Ascending aorta (tissue), 2 donors: ENCODE data around the gene KIR2DL1. TPM values are rescaled to one million over a fixed set of nuclear protein-coding genes. Genes with fewer than 3 reads are reported as not detected.
"Not testable (repeated sequence)": the region's sequence is repeated elsewhere in the genome, so short reads cannot be mapped to it uniquely, and the experiment has no call there.

ENCODE experiments used
- DNase-seq, 2 donors: peaks; one replicate each; pipeline ENCODE4 v3.0.0-alpha.2; 2019; ENCODE audit warnings: low spot score in 2 of 2
- H3K27ac ChIP-seq, 2 donors: fragments of 200-600 bp; sonication (generic); one replicate each; pipeline ENCODE4 v1.5.1; 2016 to 2017; ENCODE audit warnings: mild to moderate bottlenecking in 1 of 2
- H3K27me3 ChIP-seq: fragments of 200-600 bp; sonication (generic); one replicate; pipeline ENCODE4 v1.5.1; 2017
- H3K36me3 ChIP-seq, 2 donors: fragments of 200-600 bp; sonication (generic); one replicate each; pipeline ENCODE4 v1.5.1; 2016
- H3K4me1 ChIP-seq, 2 donors: fragments of 200-600 bp; sonication (generic); one replicate each; pipeline ENCODE4 v1.5.1; 2016 to 2017; ENCODE audit warnings: mild to moderate bottlenecking in 1 of 2
- H3K4me3 ChIP-seq, 2 donors: fragments of 200-600 bp; sonication (generic); one replicate each; pipeline ENCODE4 v1.5.1; 2016 to 2017; ENCODE audit warnings: mild to moderate bottlenecking in 1 of 2
- H3K9me3 ChIP-seq, 2 donors: fragments of 200-600 bp; sonication (generic); one replicate each; pipeline ENCODE4 v1.5.1; 2016
- intact Hi-C: fragments of 100-400 bp; cut with DNase I; formaldehyde crosslinking; loops from one replicate; pipeline ENCODE4 v1.15.1; 2023
- total RNA-seq: library from RNA; depleted of rRNA; stranded (reverse); fragments of >200 nt; gene quantifications from one replicate; pipeline ENCODE4 v1.1.0, GENCODE V29; 2016
- TF ChIP-seq, protein P1 (sequence below), 3 experiments: fragments of 200-600 bp in 2 of 3; fragments of 450-650 bp in 1 of 3; sonication (generic) in 2 of 3; IDR thresholded peaks; one replicate each; pipeline ENCODE4 v1.5.1; 2016 to 2019; ENCODE audit warnings: antibody characterized with exemption in 3 of 3, mild to moderate bottlenecking in 1 of 3, moderate library complexity in 1 of 3

Gene KIR2DL1
- total RNA-seq, 1 donor from 2014 or later, result not detected

GRCh38 chr19:54804101-54804500 is 34.5 kb downstream of the KIR2DL1 start:
- Histone ChIP-seq H3K27ac (no peak overlapping the region), H3K9me3 (no peaks in the 10 kb centered on the region)

GRCh38 chr19:54804571-54804970 is 35.0 kb downstream of the KIR2DL1 start:
- Histone ChIP-seq H3K9me3 (no peaks in the 10 kb centered on the region), H3K36me3 (no peaks in the 10 kb centered on the region), H3K27ac (no peak overlapping the region), H3K27me3 (no peaks in the 10 kb centered on the region), H3K4me1 (no peaks in the 10 kb centered on the region), H3K4me3 (no peak overlapping the region)
- TF ChIP-seq, protein P1, sequence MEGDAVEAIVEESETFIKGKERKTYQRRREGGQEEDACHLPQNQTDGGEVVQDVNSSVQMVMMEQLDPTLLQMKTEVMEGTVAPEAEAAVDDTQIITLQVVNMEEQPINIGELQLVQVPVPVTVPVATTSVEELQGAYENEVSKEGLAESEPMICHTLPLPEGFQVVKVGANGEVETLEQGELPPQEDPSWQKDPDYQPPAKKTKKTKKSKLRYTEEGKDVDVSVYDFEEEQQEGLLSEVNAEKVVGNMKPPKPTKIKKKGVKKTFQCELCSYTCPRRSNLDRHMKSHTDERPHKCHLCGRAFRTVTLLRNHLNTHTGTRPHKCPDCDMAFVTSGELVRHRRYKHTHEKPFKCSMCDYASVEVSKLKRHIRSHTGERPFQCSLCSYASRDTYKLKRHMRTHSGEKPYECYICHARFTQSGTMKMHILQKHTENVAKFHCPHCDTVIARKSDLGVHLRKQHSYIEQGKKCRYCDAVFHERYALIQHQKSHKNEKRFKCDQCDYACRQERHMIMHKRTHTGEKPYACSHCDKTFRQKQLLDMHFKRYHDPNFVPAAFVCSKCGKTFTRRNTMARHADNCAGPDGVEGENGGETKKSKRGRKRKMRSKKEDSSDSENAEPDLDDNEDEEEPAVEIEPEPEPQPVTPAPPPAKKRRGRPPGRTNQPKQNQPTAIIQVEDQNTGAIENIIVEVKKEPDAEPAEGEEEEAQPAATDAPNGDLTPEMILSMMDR (IDR thresholded peaks at IDR 0.05), result no peak
- no peak for DNase-seq
- intact Hi-C loops, result no loop called here

More at GRCh38 chr19:54804101-54804500, 34.5 kb downstream of the KIR2DL1 start:
- intact Hi-C loops, result no loop called here
- Histone ChIP-seq H3K4me3 (no peak overlapping the region), H3K27me3 (no peaks in the 10 kb centered on the region), H3K4me1 (no peaks in the 10 kb centered on the region), H3K36me3 (no peaks in the 10 kb centered on the region)
- DNase-seq, result no peak
- TF ChIP-seq, protein P1 (IDR thresholded peaks at IDR 0.05), result no peak

DNA sequence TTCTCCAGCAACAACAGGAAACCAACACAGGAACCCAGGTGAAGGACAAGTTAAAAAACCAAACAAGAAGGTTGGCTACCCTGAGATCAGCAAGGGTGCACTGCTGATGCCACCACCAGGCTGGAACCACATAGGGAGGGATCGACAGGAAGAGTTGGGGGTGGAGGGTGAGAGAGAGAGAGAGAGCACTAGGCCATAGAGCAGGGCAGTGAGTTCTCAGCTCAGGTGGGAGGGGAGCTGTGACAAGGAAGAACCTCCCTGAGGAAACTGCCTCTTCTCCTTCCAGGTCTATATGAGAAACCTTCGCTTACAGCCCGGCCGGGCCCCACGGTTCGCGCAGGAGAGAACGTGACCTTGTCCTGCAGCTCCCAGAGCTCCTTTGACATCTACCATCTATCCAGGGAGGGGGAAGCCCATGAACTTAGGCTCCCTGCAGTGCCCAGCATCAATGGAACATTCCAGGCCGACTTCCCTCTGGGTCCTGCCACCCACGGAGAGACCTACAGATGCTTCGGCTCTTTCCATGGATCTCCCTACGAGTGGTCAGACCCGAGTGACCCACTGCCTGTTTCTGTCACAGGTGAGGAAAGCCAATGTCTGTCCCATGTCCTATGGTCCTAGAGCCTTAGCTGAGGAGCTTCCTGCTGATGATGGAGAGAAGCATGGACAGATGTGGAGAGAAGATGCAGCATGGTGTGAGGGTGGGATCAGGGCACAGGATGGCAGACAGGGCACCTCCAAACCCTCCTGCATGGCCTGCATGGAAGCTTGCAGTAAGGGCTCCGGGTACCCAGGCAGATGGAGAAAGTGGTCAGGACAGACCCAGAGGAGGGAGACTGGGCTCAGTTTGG is 36.3 kb downstream of the KIR2DL1 start:
- no peak for DNase-seq
- Histone ChIP-seq H3K36me3 (no peaks in the 10 kb centered on the region), H3K4me3 (no peak overlapping the region), H3K4me1 (no peaks in the 10 kb centered on the region), H3K27me3 (no peaks in the 10 kb centered on the region), H3K9me3 (no peaks in the 10 kb centered on the region), H3K27ac (no peak overlapping the region)
- intact Hi-C loops, result no loop called here
- TF ChIP-seq, protein P1 (IDR thresholded peaks at IDR 0.05), result no peak

GRCh38 chr19:54806516-54806838 is 36.9 kb downstream of the KIR2DL1 start:
- Histone ChIP-seq H3K36me3 (no peaks in the 10 kb centered on the region), H3K27ac (no peak overlapping the region), H3K9me3 (no peaks in the 10 kb centered on the region), H3K27me3 (no peaks in the 10 kb centered on the region), H3K4me1 (no peaks in the 10 kb centered on the region), H3K4me3 (no peak overlapping the region)
- TF ChIP-seq, protein P1 (IDR thresholded peaks at IDR 0.05), result no peak
- DNase-seq, result no peak
- intact Hi-C loops, result no loop called here

DNA sequence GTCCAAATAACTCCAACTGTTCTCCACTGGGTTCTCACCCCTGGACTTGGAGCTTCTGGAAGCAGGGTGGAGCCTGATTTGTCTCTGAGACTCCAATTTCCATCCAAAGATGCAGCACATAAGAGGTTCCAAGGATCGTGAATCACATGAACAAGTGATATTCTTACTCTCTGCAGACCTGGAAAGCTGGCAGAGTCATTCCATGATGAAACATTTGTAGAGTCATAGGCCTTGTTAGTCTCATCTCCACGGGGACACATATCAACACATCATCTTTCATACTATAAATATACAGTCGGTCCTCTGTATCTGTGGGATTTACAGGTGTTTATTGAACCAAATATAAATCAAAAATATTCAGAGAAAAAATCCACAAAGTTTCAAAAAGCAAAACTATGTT is 45.0 kb downstream of the KIR2DL1 start:
- H3K4me3 ChIP-seq, DNase-seq, H3K4me1 ChIP-seq, H3K27me3 ChIP-seq, intact Hi-C loops, H3K27ac ChIP-seq, H3K36me3 ChIP-seq, H3K9me3 ChIP-seq: not testable (repeated sequence)

GRCh38 chr19:54816251-54816650 is 46.7 kb downstream of the KIR2DL1 start, which contains the start of gene KIR3DL1:
Gene KIR3DL1, plus strand, starts transcription at chr19:54816468.
- H3K4me3 ChIP-seq, H3K9me3 ChIP-seq, DNase-seq, H3K27ac ChIP-seq, H3K4me1 ChIP-seq, H3K27me3 ChIP-seq, intact Hi-C loops, H3K36me3 ChIP-seq: not testable (repeated sequence)
